Measurements from ENCODE around the gene PTPN11. TPM values are rescaled to one million over a fixed set of nuclear protein-coding genes. Genes with fewer than 3 reads are reported as not detected.

PTPN11 gene
- total RNA-seq, 1 donor = 158 TPM

DNA sequence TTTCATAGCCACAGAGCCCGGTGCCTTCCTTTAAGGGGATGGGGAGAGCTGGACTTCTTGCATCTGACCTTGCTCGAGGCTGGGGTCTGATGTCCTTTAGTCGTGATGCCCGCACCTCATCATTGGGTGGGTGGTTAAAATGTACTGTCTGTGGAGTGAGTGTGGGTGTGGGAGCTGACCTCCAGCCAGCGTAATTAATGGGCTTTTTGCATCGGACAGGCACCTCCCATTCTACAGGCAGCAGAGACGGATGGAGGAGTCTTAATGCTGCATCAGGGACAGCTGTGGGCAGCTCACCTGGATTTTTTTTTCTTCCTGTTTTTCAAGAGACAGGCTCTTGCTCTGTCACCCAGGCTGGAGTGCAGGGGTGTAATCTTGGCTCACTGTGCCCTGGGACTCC, 114.8 kb downstream of the PTPN11 start:
- TF ChIP-seq CTCF (IDR thresholded peaks at IDR 0.05; ENCODE audit: insufficient read depth, low read depth, low read length) = no peak
- H3K4me3 ChIP-seq (ENCODE audit: low read depth, low read length) = no peak overlapping the region
- DNase-seq (ENCODE audit: low read depth) = no peak

- no peak for DNase-seq (ENCODE audit: low read depth)
- H3K4me3 ChIP-seq (ENCODE audit: low read depth, low read length) = no peak overlapping the region
- TF ChIP-seq CTCF (IDR thresholded peaks at IDR 0.05; ENCODE audit: insufficient read depth, low read depth, low read length) = no peak
Measured at GRCh38 chr12:112535017-112535416, 116.3 kb downstream of the PTPN11 start.

DNA sequence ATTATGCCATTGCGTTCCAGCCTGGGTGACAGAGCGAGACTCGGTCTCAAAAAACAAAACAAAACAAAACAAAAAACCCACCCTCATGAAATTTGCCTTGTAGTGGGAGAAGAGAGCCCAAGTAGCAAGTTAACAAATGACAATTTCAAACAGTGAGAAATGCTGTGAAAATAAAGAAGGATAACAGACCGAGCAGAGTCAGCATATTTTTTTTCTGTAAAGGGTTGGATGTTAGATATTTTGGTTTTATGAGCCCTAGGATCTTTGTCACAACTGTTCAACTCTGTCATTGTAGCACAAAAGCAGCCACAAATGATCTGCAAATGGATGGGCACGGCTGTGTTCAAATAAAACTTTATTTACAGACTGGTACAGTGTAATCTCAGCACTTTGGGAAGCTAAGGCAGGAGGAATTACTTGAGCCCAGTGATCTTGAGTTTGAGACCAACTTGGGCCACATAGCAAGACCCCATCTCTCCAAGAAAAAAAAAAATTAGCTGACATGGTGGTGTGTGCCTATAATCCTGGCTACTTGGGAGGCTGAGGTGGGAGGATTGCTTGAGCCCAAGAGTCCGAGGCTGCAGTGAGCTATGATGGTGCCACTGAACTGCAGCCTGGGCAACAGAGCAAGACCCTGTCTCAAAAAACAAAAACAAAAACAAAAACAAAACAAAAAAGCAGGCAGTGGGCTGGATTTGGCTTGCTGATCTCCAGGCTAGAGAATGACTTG, 117.1 kb downstream of the PTPN11 start:
- DNase-seq (ENCODE audit: low read depth) = no peak
- no peak overlapping the region for H3K4me3 ChIP-seq (ENCODE audit: low read depth, low read length)
- TF ChIP-seq CTCF (IDR thresholded peaks at IDR 0.05; ENCODE audit: insufficient read depth, low read depth, low read length) = no peak

DNA sequence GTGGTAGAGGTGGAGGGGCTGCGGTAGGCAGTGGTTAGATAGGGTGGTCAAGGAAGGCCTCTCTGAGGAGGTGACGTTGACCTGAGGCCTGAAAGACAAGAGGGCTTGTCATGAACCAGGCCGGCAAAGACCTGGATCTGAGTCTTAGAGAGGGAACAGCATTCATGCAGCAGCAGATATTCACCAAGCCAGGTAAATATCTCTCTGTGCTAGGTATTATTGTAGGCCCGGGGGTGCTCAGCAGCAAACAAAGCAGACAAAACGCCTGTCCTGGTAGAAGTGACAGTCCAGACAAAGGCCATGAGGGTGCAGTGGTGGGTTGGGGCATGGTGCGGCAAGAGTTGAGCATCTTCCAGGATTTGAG, 117.6 kb downstream of the PTPN11 start:
- DNase-seq (ENCODE audit: low read depth) = no peak
- no peak overlapping the region for H3K4me3 ChIP-seq (ENCODE audit: low read depth, low read length)
- no peak for TF ChIP-seq CTCF (IDR thresholded peaks at IDR 0.05; ENCODE audit: insufficient read depth, low read depth, low read length)

DNA sequence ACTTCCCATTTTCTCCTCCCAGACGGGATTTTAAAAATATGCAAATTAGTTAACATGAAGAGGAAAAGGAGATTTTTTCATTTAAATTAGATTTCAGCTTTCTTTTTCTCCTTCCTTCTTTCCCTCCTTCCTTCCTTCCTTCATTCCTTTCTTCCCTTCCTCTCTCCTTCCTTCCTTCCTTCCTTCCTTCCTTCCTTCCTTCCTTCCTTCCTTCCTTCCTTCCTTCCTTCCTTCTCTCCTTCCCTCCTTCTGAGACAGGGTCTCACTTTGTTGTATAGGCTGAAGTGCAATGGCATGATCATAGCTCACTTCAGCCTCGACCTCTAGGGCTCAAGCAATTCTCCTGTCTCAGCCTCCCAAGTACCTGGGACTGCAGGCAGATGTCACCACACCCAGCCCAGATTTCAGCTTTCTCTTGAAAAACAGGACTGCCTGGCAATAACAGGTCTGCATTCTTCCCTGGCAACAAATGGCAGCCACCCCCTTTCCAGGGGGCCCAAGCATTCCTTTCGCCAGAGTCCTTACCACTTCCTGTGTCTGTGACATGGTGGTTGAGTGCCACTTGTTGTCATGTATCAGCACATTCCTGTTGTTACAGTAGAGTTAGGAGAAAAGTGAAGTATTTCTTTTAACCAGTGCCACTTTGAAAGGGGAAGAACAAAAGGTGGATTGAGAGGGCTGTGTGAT, 119.1 kb downstream of the PTPN11 start:
- no peak for DNase-seq (ENCODE audit: low read depth)
- TF ChIP-seq CTCF (IDR thresholded peaks at IDR 0.05; ENCODE audit: insufficient read depth, low read depth, low read length) = no peak
- no peak overlapping the region for H3K4me3 ChIP-seq (ENCODE audit: low read depth, low read length)

DNA sequence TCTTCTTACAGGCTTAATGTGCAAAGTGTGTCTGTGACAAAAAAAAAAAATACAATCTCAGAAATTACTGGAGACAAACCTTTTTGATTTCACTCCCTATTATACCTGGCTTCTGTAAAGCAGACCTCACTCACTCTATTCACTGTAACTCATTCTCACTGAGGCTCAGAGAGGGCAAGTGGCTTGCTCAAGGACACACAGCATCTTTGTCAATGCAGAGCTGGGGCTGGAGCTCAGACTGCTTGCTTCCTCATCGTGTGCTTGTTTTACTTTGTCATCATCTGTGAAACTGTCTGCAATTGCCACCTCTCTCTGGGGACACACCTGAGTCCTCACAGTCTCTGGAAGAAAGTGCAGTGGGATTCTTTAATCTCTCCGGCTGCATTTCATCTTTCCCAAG, 120.0 kb downstream of the PTPN11 start:
- TF ChIP-seq CTCF (IDR thresholded peaks at IDR 0.05; ENCODE audit: insufficient read depth, low read depth, low read length) = no peak
- H3K4me3 ChIP-seq (ENCODE audit: low read depth, low read length) = no peak overlapping the region
- DNase-seq (ENCODE audit: low read depth) = no peak

Measured in fibroblast of villous mesenchyme (primary cell).